GM12865 (cell line): ENCODE data around the gene CLSTN3.

Source experiments
- DNase-seq: peaks from one replicate; pipeline ENCODE4 v3.0.0; 2010; ENCODE audit warnings: low read depth
- H3K4me3 ChIP-seq: 2 replicates; pipeline ENCODE4 v1.5.1; 2011; ENCODE audit warnings: mild to moderate bottlenecking, low read depth, low read length, control low read depth
- TF ChIP-seq, protein P1 (sequence below): IDR thresholded peaks from 2 replicates; pipeline ENCODE4 v1.5.1; 2011; ENCODE audit warnings: low read length, control low read depth, low read depth, inconsistent platforms; ENCODE audit not compliant: insufficient read depth; ENCODE audit errors: missing control alignments

The CLSTN3 gene

DNA sequence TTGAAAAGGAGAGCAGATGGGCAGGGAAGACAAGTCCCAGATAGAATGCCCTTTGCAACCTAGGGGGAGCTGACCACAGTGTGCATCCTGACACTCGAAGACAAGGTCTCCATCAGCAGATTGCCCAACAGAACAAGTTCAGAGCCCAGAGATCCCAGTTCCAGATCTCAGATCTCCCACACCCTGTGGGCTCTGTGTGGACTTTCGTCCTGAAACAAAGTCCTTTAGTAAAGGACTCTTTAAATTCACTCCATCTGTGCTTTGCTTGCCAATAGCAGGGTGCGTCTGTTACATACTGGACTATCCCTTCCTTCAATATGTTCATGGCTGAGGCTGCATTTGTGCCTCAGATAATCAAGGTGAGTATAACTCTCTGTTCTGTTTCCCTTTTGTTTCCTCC, 12.5 kb upstream of the CLSTN3 start:
- no peak for DNase-seq
- TF ChIP-seq, protein P1, sequence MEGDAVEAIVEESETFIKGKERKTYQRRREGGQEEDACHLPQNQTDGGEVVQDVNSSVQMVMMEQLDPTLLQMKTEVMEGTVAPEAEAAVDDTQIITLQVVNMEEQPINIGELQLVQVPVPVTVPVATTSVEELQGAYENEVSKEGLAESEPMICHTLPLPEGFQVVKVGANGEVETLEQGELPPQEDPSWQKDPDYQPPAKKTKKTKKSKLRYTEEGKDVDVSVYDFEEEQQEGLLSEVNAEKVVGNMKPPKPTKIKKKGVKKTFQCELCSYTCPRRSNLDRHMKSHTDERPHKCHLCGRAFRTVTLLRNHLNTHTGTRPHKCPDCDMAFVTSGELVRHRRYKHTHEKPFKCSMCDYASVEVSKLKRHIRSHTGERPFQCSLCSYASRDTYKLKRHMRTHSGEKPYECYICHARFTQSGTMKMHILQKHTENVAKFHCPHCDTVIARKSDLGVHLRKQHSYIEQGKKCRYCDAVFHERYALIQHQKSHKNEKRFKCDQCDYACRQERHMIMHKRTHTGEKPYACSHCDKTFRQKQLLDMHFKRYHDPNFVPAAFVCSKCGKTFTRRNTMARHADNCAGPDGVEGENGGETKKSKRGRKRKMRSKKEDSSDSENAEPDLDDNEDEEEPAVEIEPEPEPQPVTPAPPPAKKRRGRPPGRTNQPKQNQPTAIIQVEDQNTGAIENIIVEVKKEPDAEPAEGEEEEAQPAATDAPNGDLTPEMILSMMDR, result no peak
- no peak overlapping the region for H3K4me3 ChIP-seq

DNA sequence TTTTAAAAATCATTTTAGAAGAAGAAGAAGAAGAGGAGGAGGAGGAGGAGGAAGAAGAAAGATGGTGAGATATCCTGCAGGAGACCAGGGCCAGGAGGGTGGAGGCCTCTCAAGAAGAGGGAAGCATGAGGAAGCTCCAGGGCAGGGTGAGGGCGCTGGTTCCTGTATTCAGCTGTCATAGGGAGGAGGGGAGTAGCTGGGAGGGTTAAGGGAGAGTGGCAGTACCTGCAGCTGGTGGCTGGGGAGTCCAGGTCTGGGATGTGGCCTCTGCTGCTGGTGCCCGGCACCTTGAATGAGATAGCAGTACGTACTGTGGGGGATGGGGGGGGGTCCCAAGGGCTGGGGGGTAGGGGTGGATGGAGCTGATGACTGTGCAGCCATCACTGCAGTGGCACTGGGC, 11.3 kb upstream of the CLSTN3 start:
- no peak overlapping the region for H3K4me3 ChIP-seq
- DNase-seq, result no peak
- TF ChIP-seq, protein P1, result no peak

DNA sequence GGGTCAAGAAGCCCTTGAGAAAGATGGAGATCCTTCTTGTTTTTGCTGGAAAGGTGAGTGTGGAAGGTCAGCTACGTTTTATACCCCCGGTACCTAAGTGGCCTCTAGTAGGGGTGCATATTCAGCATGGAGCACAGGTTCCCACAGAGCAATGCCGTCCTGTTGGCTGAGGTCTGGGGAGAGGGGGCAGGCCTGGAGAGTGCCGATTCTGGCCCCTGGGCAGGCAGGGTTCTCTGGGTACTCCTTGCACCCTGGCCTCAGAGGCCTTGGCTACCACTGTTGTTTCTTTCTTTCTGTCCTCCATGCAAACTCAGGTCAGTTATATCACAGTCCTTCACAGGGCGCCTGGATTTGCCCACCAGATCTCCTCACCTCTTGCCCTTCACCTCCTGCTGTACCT, 10.0 kb upstream of the CLSTN3 start:
- no peak overlapping the region for H3K4me3 ChIP-seq
- DNase-seq, result no peak

DNA sequence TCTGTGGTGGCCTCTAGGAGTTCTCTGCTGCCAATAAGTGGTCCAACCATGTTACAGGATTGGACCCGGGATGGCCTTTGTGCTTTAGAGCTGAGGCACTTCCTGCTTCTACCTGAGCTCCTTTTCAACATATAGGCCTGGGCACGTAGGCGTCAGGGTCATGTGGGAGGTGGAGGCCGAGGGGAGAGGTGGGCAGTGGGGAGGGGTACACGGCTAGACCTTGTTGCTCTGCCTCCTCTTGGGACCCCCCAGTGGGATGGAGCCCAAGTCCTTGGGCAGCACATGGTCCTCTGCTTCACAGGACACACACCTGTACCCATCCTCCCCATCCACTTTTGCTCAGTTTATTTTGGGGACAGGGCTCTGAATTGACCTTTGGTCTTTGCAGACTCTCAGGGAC, 8.8 kb upstream of the CLSTN3 start:
- TF ChIP-seq, protein P1, result no peak
- DNase-seq, result no peak

More for the DNA sequence above, 10.0 kb upstream of the CLSTN3 start:
- TF ChIP-seq, protein P1, result no peak

DNA sequence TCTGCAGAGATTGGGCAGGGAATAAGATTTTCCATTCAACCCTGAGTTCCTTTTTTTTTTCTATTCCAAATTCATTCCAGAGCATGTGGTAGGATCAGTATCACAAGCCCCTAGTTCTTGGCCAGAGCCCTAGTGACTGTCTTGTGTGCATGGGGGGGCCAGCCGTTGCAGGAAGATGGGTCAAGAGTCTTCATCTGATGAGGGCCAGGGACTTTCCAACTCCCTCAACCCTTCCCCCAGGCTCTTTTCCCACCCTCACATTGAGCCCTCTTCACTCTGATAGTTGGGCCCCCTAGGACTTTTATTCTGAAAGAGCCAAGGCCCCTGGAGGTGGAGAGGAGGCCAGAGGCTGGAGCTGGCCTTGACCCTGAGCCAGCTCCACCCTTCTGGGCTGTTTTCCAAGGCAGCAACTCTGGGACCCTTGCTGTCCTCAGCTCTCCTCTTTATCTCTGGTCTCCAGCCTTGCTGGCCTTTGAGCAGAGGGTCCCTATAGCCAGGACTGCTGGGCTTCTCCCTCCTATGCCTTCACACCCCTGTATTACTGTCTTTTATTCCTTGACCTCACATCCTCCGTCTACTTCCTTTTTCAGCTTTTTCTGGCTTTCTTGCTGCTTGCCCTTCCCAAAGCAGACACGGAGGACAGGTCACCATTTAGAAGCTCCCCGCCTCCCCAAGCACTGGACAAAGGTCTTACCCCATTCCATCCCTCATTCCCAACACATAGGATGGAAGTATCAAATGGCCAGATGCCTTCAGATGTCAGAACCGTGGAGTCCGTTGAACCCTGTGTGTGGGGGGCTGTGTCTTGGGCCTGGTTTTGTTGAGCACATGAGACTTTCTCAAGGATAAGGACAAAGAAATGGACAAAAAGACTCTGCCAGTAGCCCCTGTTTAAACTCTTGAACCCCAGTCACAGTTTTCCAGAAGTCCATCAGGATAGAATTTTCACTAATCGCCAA, 7.1 kb upstream of the CLSTN3 start:
- TF ChIP-seq, protein P1, result no peak
- DNase-seq, result no peak
- no peak overlapping the region for H3K4me3 ChIP-seq

More for the DNA sequence above, 8.8 kb upstream of the CLSTN3 start:
- H3K4me3 ChIP-seq, result no peak overlapping the region

DNA sequence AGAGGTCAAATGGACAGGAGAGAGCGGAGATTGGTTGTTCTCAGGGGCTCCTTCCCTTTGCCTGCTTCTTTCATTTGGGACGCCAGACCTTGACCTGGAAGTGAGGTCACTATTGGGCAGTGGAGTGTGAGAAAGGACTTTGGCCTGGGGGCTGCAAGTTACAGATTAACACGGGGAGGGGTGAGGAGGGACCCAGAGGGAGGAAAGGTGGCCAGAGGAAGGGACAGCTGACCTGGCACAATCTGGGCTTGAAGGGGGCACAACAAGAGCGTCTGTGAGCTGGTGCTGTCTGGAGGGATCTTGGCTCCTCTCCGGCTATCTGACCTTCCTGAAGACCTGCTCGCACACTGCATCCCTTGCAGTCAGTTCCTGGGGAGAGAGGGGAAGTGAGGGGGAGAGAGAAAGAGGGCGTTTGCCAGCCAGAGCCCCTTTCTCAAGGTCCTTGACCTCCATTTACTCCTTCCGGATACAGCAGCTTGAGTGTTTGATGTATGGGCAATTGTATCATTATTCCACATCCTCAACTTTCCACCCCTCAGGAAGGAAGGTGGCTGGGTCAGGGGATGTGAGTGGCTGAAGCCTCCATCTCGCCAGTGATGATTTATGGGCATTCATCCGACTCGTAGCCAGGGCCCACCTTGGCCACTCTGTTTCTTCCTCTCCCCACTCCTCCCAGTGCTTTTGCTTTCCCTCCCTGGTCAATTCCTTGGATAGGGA, 6.2 kb upstream of the CLSTN3 start:
- H3K4me3 ChIP-seq, result no peak overlapping the region
- TF ChIP-seq, protein P1, result no peak
- no peak for DNase-seq
